Stomach (tissue), 9 donors: ENCODE measurements around the gene FGFR2. TPM values are rescaled to one million over a fixed set of nuclear protein-coding genes. Genes with fewer than 3 reads are reported as not detected.
A peak's percentile ranks its signal among the peaks of the same experiment; 100 is the strongest.

Experiments
- DNase-seq, 2 donors: peaks; one replicate each; pipeline versions ENCODE4 v3.0.0 to v3.0.0-alpha.2; 2013 to 2019
- H3K27ac ChIP-seq, 5 donors: fragments of 200-600 bp in 4 of 5; sonication (generic) in 4 of 5; one replicate each; pipeline ENCODE4 v1.5.1; 2013 to 2019; ENCODE audit warnings: mild to moderate bottlenecking in 1 of 5, moderate library complexity in 1 of 5
- H3K27me3 ChIP-seq, 3 donors: fragments of 200-600 bp; sonication (generic); one replicate each; pipeline ENCODE4 v1.5.1; 2017 to 2019; ENCODE audit warnings: mixed run types in 1 of 3
- H3K36me3 ChIP-seq, 4 donors: fragments of 200-600 bp; sonication (generic); 1 replicate in 3 of 4; 2 replicates in 1 of 4; pipeline ENCODE4 v1.5.1; 2016 to 2019
- H3K4me1 ChIP-seq, 4 donors: fragments of 200-600 bp; sonication (generic); one replicate each; pipeline ENCODE4 v1.5.1; 2016 to 2019
- H3K4me3 ChIP-seq, 4 donors: fragments of 200-600 bp; sonication (generic) in 3 of 4; one replicate each; pipeline ENCODE4 v1.5.1; 2016 to 2019; ENCODE audit warnings: mild to moderate bottlenecking in 1 of 4
- H3K9me3 ChIP-seq, 4 donors: fragments of 200-600 bp; sonication (generic); one replicate each; pipeline ENCODE4 v1.5.1; 2016 to 2019
- EP300 ChIP-seq: sonication (generic); formaldehyde crosslinking; IDR thresholded peaks from one replicate; pipeline ENCODE4 v1.6.1; 2017; ENCODE audit warnings: antibody characterized with exemption
- POLR2A ChIP-seq, 4 donors: fragments of 450-650 bp; IDR thresholded peaks; one replicate each; pipeline ENCODE4 v1.6.1; 2016; ENCODE audit warnings: antibody characterized with exemption in 4 of 4, control low read depth in 2 of 4, mild to moderate bottlenecking in 1 of 4, moderate library complexity in 1 of 4
- POLR2AphosphoS5 ChIP-seq, 3 donors: sonication (generic); formaldehyde crosslinking; IDR thresholded peaks; one replicate each; pipeline ENCODE4 v1.6.1; 2016; ENCODE audit warnings: antibody characterized with exemption in 3 of 3
- WGBS, 5 donors: extraction: QIAGEN DNeasy Blood & Tissue Kit in 3 of 5; methylation state at CpG; one replicate each; pipeline versions ENCODE4 v1.1.5 to v1.1.7; 2013 to 2018; 5-methylcytosine and 5-hydroxymethylcytosine counted together
- intact Hi-C: fragments of 100-400 bp; cut with DNase I; formaldehyde crosslinking; loops from one replicate; pipeline ENCODE4 v1.15.1; 2023; ENCODE audit warnings: low total_unique reads
- polyA plus RNA-seq, 3 donors: library from polyadenylated mRNA; stranded (reverse); fragments of 200-250 nt; gene quantifications; one replicate each; pipeline ENCODE4 v1.2.3, GENCODE V29; 2013
- total RNA-seq, 5 donors: library from RNA; depleted of rRNA; stranded (reverse); fragments of >200 nt; gene quantifications; one replicate each; pipeline versions ENCODE4 v1.1.0 to v1.2.3, GENCODE V29; 2014 to 2016
- TF ChIP-seq, protein P1 (sequence below), 7 experiments: fragments of 450-650 bp in 4 of 7; fragments of 200-600 bp in 3 of 7; sonication (generic) in 3 of 7; IDR thresholded peaks; one replicate each; pipeline ENCODE4 v1.5.1; 2016 to 2019; ENCODE audit warnings: antibody characterized with exemption in 7 of 7, control low read depth in 2 of 7, mild to moderate bottlenecking in 1 of 7
- donor health status: healthy with polysubstance abuse.
- donor health status: Bipolar disorder and iron deficiency.
- donor health status: healthy.

The FGFR2 gene
- total and polyA plus RNA-seq, 8 donors: 3.9 to 170 (median 18.1) TPM

DNA sequence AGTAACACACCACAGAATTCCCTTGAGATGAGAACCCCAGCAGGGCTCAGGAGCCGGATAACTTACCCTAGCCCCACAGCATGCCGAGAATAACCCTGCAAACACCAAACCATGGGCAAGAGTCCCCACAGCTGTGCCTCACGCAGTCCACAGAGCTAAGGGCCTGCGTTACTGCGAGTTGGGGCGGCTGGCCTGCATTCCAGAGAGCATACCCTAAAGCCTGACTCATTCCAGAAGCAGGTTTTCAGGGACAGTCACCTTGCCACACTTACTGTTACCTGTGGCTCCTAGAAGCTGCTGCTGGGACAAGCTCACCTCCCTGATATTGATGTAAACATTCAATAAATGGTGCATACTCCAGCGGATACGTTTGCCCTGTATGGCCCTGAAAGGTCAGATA lies 18.6 kb downstream of the FGFR2 start:
- H3K27ac ChIP-seq: peak overlapping the region in 1 of 5 donors; percentile 1
- H3K4me1 ChIP-seq: peaks cover 0 to 36% (median 18%) of the 10 kb centered on the region in 4 donors
- H3K4me3 ChIP-seq: no peak overlapping the region
- DNase-seq: peak in 1 of 2 donors; percentile 48
- no peaks in the 10 kb centered on the region for H3K27me3 ChIP-seq
- 51 to 68% (median 62%) methylated on average over 4 to 8 of the region's 8 CpGs for WGBS, 5 donors
- intact Hi-C loops: no loop called here
- H3K9me3 ChIP-seq: no peaks in the 10 kb centered on the region
- no peaks in the 10 kb centered on the region for H3K36me3 ChIP-seq
- TF ChIP-seq POLR2AphosphoS5 (IDR thresholded peaks at IDR 0.05): no peak
- no peak for TF ChIP-seq POLR2A (IDR thresholded peaks at IDR 0.05)
- TF ChIP-seq, protein P1, sequence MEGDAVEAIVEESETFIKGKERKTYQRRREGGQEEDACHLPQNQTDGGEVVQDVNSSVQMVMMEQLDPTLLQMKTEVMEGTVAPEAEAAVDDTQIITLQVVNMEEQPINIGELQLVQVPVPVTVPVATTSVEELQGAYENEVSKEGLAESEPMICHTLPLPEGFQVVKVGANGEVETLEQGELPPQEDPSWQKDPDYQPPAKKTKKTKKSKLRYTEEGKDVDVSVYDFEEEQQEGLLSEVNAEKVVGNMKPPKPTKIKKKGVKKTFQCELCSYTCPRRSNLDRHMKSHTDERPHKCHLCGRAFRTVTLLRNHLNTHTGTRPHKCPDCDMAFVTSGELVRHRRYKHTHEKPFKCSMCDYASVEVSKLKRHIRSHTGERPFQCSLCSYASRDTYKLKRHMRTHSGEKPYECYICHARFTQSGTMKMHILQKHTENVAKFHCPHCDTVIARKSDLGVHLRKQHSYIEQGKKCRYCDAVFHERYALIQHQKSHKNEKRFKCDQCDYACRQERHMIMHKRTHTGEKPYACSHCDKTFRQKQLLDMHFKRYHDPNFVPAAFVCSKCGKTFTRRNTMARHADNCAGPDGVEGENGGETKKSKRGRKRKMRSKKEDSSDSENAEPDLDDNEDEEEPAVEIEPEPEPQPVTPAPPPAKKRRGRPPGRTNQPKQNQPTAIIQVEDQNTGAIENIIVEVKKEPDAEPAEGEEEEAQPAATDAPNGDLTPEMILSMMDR (IDR thresholded peaks at IDR 0.05): no peak
- no peak for TF ChIP-seq EP300

DNA sequence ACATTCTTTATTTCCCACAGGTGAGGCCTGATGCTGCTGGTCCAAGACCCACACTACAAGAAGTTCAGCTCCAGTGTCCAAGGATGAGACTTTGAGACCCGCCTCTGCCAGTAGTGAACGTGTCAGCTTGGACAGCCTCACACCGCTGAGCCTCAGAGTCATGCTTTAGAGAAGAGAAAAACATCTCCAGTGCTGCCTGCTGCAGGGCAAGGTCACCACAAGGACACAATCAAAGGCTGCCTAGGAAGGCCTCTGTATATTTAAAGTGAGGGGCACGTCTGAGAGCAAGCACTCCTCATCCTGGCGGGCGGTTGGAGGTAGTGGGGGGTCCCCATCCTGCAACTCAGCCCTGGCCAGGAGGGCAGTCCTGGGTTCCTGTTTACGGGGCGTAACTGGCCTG lies 19.3 kb downstream of the FGFR2 start:
- no peak for DNase-seq
- Histone ChIP-seq H3K27me3 (peaks cover 0 to 3% (median 0%) of the 10 kb centered on the region in 3 donors), H3K9me3 (no peaks in the 10 kb centered on the region), H3K4me1 (peaks cover 0 to 37% (median 18%) of the 10 kb centered on the region in 4 donors), H3K36me3 (no peaks in the 10 kb centered on the region), H3K27ac (peak overlapping the region in 2 of 5 donors; percentile 1 to 46), H3K4me3 (no peak overlapping the region)
- TF ChIP-seq, protein P1 (IDR thresholded peaks at IDR 0.05): no peak
- TF ChIP-seq EP300: no peak
- TF ChIP-seq POLR2AphosphoS5 (IDR thresholded peaks at IDR 0.05): no peak
- TF ChIP-seq POLR2A (IDR thresholded peaks at IDR 0.05): no peak
- intact Hi-C loops: no loop called here
- 67 to 83% (median 76%) methylated on average over 8 of the region's 8 CpGs for WGBS, 5 donors

DNA sequence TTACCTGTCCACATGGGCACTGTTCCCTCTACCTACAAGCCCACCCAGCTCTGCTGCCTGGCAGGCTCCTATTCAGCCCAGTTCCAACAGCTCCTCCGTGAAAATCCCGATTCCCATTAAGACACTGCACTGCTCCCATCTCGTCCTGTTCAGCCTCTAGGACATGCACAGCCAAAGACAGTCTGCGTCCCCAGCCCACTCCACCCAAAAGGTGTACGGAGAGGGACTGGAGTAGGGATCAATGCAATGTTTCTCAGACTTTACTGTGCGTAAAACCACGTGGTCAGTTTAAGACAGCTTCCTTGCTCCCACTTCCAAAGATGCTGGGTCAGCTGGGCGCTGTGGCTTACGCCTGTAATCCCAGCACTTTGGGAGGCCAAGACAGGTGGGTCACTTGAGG lies 19.9 kb downstream of the FGFR2 start:
- intact Hi-C loops: no loop called here
- Histone ChIP-seq H3K27me3 (peaks cover 0 to 8% (median 0%) of the 10 kb centered on the region in 3 donors), H3K4me1 (peaks cover 0 to 43% (median 20%) of the 10 kb centered on the region in 4 donors), H3K9me3 (no peaks in the 10 kb centered on the region), H3K4me3 (no peak overlapping the region), H3K27ac (peak overlapping the region in 1 of 5 donors; percentile 46), H3K36me3 (no peaks in the 10 kb centered on the region)
- no peak for TF ChIP-seq POLR2A (IDR thresholded peaks at IDR 0.05)
- TF ChIP-seq, protein P1 (IDR thresholded peaks at IDR 0.05): no peak
- 80 to 86% (median 85%) methylated on average over 9 of the region's 9 CpGs for WGBS, 5 donors
- no peak for DNase-seq

DNA sequence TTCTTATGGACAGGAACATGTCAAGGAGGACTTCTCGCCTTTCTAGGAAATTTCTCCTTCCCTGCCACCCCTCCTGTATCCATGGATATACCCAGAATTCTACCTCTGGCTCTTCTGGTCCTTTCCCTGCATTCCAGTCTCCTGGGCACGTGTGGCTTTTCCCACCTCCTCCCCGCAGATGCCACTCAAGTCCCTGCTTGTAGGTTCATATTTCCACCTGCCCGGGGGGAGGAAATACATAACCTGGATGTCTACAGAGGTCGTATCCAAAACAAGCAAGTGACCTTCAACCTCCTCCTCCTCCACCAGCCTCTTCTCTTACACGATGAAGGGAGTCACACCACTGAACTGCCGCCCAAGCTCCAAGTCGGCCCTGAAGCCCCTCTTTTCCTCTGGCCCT lies 20.7 kb downstream of the FGFR2 start:
- Histone ChIP-seq H3K4me3 (no peak overlapping the region), H3K27ac (no peak overlapping the region), H3K4me1 (peaks cover 0 to 51% (median 23%) of the 10 kb centered on the region in 4 donors), H3K36me3 (no peaks in the 10 kb centered on the region), H3K9me3 (no peaks in the 10 kb centered on the region), H3K27me3 (peaks cover 0 to 8% (median 0%) of the 10 kb centered on the region in 3 donors)
- TF ChIP-seq POLR2A (IDR thresholded peaks at IDR 0.05) (no peak), EP300 (no peak), POLR2AphosphoS5 (IDR thresholded peaks at IDR 0.05) (no peak)
- TF ChIP-seq, protein P1 (IDR thresholded peaks at IDR 0.05): no peak
- no peak for DNase-seq
- WGBS, 5 donors: 65 to 77% (median 72%) methylated on average over 8 of the region's 8 CpGs
- intact Hi-C loops: no loop called here
